SW 1271 (cell line): ENCODE data around the gene FAM193B.
A peak's percentile ranks its signal among the peaks of the same experiment; 100 is the strongest.

Experiments
- DNase-seq, 2 experiments: peaks; one replicate each; lab custom pipeline; 2025; lab: John Stamatoyannopoulos, UW

Gene FAM193B

GRCh38 chr5:177554474-177555111 is at the start of gene FAM193B:
TSS of gene FAM193B (minus strand) at chr5:177554563. CDS start at chr5:177554458, 105 bp downstream.
- DNase-seq = peak; percentile 90 to 91

- DNase-seq = no peak
These were observed 49.8 kb upstream of the FAM193B start for GRCh38 chr5:177604116-177604521.

DNA sequence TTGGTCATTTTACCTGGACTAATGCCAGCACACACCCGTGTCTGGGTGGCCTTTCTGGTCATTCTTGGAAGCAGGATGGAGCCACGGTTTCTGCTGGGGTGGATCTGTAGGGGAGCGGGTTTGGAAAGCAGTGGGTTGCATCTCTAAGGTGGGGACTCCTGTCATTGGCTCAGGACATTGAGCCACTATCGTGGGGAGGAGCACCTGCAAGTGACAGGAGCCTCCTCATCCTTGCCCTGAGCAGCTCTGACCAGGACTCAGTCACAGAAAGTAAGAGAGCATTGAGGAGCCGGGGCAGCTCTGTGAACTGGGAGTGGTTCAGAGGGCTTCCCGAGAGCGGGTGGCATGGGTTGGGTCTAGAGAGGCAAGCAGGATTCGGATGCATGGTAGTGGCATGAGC is 49.3 kb upstream of the FAM193B start:
- DNase-seq = no peak

DNA sequence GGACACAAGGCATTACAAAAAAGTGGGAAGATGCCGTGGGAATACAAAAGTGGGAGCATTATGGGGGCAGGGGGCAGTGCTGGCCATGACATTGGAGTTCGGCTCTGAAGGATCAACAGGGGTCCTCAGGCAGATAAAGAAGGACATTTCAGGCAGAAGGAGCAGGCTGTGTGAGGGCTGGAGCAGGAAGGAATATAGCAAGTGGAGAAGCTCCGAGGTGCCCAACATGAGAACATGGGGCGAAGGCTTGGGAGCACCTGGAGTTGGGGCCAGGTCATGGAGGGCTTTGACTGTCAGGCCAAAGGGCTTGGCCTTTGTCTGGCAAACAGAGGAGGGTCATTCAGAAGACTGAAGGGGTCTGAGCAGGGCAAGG is 48.1 kb upstream of the FAM193B start:
- DNase-seq = no peak

DNA sequence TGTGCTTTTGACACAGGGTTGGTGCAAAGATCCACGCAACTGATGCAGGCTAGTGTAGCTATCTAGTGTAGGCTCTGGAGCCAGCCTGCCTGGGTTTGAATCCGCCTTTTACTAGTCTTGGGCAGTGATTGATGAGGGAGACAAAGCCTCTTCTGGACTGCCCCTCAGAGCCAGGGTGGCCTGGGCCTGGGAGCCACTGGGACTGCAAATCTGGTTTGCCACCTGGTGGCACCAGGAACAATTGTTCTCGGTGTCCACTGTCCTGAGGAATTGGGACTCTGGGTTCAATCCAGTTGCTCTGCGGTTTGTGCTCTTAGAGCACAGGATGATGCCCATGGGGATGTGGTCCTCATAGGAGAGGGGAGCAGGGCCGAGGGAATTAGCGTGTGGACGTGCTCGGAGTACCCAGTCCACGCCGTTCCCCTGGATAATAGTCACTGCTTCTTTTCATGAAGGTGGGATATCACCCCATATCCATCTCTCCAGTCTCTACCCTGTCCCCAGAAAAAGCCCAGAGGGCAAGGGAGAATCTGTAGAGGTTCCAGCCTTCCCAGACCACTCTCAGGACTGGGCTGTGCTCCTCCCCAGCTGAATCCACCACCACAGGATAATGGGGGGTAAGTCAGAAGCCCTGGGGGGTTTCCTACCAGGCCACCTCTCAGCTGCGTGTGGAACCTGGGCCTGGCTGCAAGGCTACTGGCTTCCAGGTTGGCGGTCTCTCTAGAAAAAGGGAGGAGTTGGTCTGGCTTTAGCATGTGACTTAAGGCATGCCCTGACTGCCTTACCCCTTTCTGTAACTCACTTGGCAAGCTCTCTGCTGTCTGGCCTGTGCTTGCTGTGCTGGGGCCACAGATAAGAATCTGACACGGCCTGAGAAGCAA is 47.5 kb upstream of the FAM193B start:
- DNase-seq = no peak

- DNase-seq = no peak
These were observed 46.8 kb upstream of the FAM193B start for GRCh38 chr5:177601126-177601525.

- no peak for DNase-seq
These were observed 46.2 kb upstream of the FAM193B start for GRCh38 chr5:177600508-177601018.

- DNase-seq = peak in 1 of 2 experiments; percentile 77
These were observed 45.6 kb upstream of the FAM193B start, which contains the start of gene B4GALT7 for GRCh38 chr5:177599731-177600507. TSS of gene B4GALT7 (plus strand) at chr5:177600132. CDS start at chr5:177600211, 79 bp downstream.

GRCh38 chr5:177598477-177598876 is 44.1 kb upstream of the FAM193B start:
- DNase-seq = no peak

DNA sequence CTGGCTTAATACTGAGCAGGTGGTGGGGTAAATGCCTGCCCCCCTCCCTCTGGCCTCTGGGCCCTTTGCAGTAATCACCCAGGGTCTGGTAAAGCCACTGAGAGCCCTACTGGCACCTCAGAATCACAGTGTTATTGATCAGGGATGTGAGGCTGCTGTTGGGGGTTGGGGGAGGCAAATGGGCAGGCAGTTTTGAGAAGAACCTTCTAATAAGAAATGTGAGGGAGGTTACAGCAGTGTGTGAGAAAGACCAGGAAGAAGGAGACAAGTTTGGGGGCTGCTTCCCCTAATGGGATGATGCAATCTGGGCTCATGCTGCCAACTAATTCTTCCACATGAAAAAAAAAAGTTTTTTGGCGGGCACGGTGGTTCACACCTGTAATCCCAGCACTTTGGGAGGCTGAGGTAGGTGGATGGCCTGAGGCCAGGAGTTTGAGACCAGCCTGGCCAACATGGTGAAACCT is 42.4 kb upstream of the FAM193B start:
- DNase-seq = no peak

GRCh38 chr5:177595991-177596774 is 41.8 kb upstream of the FAM193B start:
- DNase-seq = no peak

GRCh38 chr5:177595026-177595585 is 40.7 kb upstream of the FAM193B start:
- no peak for DNase-seq

DNA sequence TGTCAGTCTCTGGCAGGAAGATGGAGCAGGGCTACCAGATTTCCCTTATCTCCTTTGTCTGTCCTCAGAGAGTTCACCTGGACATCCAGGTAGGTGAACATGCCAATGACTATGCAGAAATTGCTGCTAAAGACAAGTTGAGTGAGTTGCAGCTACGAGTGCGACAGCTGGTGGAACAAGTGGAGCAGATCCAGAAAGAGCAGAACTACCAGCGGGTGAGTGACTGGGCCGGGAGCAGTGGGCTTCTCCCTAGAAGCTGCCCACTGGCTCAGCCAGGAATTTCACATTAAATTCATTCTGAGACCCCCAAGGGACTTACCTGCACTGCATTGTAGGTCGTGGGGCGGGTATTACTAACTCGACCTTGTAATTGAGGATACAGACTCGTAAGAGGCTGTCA is 39.7 kb upstream of the FAM193B start:
- DNase-seq = no peak

GRCh38 chr5:177593511-177593910 is 39.1 kb upstream of the FAM193B start:
- no peak for DNase-seq

DNA sequence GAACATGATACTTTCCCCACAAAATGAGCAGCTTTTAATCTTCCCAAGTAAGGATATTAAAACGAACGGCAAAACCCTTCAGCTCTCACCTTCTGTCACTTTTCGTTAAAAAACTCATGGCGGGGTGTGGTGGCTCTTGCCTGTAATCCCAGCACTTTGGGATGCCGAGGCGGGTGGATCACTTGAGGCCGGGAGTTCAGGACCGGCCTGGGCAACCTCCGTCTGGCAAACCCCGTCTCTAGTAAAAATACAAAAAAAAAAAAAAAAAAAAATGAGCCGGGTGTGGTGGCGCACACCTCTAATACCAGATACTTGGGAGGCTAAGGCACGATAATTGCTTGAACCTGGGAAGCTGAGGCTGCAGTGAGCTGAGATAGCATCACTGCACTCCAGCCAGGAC is 38.5 kb upstream of the FAM193B start:
- no peak for DNase-seq

DNA sequence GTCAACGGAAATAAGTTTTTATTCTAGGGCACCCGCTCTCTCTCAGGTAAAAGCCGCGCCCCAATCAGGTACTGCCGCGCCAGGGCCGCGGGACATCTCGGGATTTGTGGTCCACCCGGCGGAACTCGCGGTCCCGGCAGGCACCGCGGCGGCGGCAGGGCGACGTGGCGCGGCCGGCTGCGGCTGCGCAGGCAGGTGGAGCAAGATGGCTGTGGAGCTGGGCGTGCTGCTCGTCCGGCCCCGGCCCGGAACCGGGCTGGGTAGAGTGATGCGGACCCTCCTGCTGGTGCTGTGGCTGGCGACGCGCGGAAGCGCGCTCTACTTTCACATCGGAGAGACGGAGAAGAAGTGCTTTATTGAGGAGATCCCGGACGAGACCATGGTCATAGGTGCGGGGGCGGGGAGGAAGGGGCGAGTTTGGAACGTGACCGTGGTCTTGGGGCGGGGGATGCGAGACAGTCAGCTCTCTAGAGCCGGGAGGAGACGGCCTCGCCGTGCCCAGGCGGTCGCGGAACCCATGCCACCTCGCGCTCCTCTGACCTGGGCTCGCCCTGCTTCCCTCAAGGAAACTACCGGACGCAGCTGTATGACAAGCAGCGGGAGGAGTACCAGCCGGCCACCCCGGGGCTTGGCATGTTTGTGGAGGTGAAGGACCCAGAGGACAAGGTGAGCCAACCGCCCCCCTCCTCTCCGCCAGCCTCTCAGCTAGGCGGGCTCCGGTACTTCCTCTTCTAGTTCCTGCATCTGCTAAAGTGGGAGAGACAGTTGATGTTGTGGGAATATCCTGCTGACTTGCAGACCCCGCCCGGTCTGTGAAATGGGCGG is 37.9 kb upstream of the FAM193B start, which contains the start of gene TMED9:
TSS of gene TMED9 (plus strand) at position 194 of the 825 bp plus-strand sequence. CDS start at position 206, 12 bp downstream.
- peak; percentile 55 to 76 for DNase-seq

DNA sequence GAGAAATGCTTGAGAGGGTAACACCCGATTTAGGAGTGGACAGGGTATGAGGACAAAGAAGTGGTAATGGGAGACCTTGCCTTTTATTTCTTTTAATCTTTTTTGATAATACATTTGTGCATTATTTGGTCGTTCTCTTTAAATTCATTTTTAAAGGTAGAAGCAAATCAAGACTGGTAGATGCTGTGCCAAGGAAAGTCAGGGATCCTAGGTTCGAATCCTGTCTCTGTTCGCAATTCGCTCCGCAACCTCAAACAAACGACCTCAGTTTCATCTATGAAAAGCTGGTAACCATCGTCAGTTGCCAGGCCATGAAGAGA is 37.3 kb upstream of the FAM193B start:
- DNase-seq = no peak

DNA sequence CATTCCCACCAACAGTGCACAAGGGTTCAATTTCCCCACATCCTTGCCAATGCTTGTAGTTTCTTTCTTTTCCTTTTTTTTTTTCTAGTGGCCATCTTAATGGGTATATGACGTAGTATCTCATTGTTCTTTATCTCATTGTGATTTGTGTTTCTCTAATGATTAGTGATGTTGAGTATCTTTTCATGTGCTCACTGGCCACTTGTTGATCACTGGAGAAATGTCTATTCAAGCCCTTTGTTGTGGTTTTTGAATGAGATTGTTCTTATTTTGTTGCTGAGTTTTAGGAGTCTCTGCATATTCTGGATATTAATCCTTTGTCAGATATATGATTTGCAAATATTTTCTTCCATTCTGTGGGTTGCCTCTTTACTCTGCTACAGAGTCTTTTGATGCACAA is 36.0 kb upstream of the FAM193B start:
- no peak for DNase-seq

DNA sequence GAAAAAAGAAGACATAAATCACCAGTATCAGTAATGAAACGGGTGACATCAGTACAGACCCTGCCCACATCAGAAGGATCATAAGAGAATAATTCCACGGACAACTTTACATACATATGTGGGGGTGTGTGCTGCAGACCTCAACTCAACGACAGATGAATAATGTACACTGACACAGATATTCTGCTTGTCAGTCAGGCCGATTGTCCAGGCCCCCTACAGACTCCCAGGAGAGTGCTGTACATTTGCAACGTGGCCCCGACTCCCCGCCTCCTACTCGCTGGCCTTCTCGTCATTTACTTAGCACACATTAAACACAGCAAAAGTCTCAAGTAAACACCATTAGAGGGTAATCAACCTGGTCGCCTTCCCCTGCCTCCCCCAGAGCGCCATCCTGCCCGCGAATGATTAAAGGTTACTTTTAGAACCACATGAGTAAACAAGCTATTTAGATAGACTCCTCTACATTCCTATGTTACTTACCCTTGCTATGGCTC is 34.1 kb upstream of the FAM193B start:
- DNase-seq = no peak

DNA sequence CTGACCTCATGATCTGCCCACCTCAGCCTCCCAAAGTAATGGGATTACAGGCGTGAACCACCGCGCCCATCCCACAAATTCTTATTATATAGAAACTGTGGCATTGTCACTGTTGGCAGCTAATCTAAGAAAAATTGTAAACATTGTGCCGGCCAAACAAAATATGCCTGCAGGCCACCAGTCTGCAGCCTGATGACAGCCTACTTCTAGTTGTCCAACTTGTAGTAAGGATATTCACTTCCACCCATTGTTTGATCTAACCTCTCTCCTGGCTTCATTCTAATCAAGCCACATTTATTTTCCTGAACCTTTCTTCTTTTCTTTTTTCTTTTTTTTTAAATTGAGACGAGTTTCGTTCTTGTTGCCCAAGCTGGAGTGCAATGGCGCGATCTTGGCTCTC is 24.0 kb upstream of the FAM193B start:
- no peak for DNase-seq
